ENCODE results near the gene CARHSP1. TPM values are rescaled to one million over a fixed set of nuclear protein-coding genes. Genes with fewer than 3 reads are reported as not detected.

Gene CARHSP1
- total RNA-seq, 3 donors from 2014 or later (not counting 1 experiment from before 2014, with no cell fraction given), result 59.0 to 70.0 (median 60.1) TPM

DNA sequence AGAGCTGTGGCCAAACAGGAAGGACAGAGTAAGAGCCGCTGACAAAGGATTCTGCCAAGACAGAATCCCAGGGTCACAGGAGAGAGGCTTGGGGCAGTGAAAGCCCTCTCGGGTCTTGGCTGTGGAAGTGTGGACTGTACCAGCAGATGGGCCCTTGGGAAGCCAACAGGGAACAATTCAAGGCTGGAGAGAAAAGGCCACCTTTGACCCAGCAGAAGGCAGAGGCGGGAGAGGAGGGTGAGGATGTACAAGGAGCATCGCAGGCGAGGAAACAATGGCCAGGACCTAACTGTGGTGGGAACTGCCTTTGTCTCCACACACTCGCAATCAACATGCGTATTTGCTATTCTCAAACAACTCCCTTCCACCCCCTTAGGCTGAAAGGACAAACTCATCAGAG, 15.7 kb downstream of the CARHSP1 start:
- Histone ChIP-seq H3K27me3 (ENCODE audit: control insufficient read depth, insufficient read depth, low read length) (no peaks in the 10 kb centered on the region), H3K4me3 (ENCODE audit: low read length) (no peak overlapping the region), H3K4me1 (ENCODE audit: control insufficient read depth, insufficient read depth, low read length) (peaks cover 6% of the 10 kb centered on the region), H3K9me3 (ENCODE audit: control insufficient read depth, insufficient read depth, low read length) (no peaks in the 10 kb centered on the region), H3K27ac (ENCODE audit: low read length) (no peak overlapping the region), H3K36me3 (ENCODE audit: control insufficient read depth, insufficient read depth, low read length) (peaks cover 41% of the 10 kb centered on the region)
- Mint-ChIP-seq H3K27ac (peak overlapping the region in 1 of 2 donors; percentile 53), H3K9me3 (no peaks in the 10 kb centered on the region), H3K4me3 (no peak overlapping the region), H3K4me1 (peaks cover 23 to 34% of the 10 kb centered on the region in 2 donors), H3K27me3 (ENCODE audit: low read depth in 2 of 2) (no peaks in the 10 kb centered on the region), H3K36me3 (no peaks in the 10 kb centered on the region)
- DNase-seq (no peak), ATAC-seq (no peak)
- WGBS (ENCODE audit: insufficient coverage), result 94% methylated on average over 7 of the region's 7 CpGs
- intact Hi-C loops (cut with micrococcal nuclease), result no loop called here
- TF ChIP-seq, protein P1, sequence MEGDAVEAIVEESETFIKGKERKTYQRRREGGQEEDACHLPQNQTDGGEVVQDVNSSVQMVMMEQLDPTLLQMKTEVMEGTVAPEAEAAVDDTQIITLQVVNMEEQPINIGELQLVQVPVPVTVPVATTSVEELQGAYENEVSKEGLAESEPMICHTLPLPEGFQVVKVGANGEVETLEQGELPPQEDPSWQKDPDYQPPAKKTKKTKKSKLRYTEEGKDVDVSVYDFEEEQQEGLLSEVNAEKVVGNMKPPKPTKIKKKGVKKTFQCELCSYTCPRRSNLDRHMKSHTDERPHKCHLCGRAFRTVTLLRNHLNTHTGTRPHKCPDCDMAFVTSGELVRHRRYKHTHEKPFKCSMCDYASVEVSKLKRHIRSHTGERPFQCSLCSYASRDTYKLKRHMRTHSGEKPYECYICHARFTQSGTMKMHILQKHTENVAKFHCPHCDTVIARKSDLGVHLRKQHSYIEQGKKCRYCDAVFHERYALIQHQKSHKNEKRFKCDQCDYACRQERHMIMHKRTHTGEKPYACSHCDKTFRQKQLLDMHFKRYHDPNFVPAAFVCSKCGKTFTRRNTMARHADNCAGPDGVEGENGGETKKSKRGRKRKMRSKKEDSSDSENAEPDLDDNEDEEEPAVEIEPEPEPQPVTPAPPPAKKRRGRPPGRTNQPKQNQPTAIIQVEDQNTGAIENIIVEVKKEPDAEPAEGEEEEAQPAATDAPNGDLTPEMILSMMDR (IDR thresholded peaks at IDR 0.05), result no peak

DNA sequence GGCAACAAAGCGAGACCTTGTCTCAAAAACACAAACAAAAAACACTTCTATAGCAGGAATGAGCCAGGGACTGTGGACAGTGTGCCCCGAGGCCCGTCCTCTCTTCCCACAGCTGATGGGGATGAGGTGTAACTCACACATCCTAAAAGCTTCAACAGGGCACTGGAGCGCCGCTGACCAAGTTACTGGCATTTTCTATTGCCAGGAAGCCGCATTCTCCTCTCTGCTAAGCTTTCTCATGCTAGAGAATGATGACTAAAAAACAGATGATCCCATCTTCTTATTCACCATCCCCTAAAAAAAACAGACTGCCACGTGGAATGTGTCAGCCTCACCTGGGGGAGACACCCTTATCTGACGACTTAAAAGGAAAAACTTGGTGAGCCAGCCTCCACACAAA, 16.3 kb downstream of the CARHSP1 start:
- Mint-ChIP-seq H3K4me3 (no peak overlapping the region), H3K4me1 (peaks cover 18 to 30% of the 10 kb centered on the region in 2 donors), H3K27ac (peak overlapping the region in 1 of 2 donors; percentile 53), H3K9me3 (no peaks in the 10 kb centered on the region), H3K36me3 (no peaks in the 10 kb centered on the region), H3K27me3 (ENCODE audit: low read depth in 2 of 2) (no peaks in the 10 kb centered on the region)
- Histone ChIP-seq H3K36me3 (ENCODE audit: control insufficient read depth, insufficient read depth, low read length) (peaks cover 40% of the 10 kb centered on the region), H3K27ac (ENCODE audit: low read length) (no peak overlapping the region), H3K4me3 (ENCODE audit: low read length) (no peak overlapping the region), H3K4me1 (ENCODE audit: control insufficient read depth, insufficient read depth, low read length) (peaks cover 6% of the 10 kb centered on the region), H3K9me3 (ENCODE audit: control insufficient read depth, insufficient read depth, low read length) (no peaks in the 10 kb centered on the region), H3K27me3 (ENCODE audit: control insufficient read depth, insufficient read depth, low read length) (no peaks in the 10 kb centered on the region)
- ATAC-seq (no peak), DNase-seq (no peak)
- TF ChIP-seq, protein P1 (IDR thresholded peaks at IDR 0.05), result no peak
- intact Hi-C loops (cut with micrococcal nuclease), result no loop called here
- WGBS (ENCODE audit: insufficient coverage), result 95% methylated on average over 8 of the region's 8 CpGs

DNA sequence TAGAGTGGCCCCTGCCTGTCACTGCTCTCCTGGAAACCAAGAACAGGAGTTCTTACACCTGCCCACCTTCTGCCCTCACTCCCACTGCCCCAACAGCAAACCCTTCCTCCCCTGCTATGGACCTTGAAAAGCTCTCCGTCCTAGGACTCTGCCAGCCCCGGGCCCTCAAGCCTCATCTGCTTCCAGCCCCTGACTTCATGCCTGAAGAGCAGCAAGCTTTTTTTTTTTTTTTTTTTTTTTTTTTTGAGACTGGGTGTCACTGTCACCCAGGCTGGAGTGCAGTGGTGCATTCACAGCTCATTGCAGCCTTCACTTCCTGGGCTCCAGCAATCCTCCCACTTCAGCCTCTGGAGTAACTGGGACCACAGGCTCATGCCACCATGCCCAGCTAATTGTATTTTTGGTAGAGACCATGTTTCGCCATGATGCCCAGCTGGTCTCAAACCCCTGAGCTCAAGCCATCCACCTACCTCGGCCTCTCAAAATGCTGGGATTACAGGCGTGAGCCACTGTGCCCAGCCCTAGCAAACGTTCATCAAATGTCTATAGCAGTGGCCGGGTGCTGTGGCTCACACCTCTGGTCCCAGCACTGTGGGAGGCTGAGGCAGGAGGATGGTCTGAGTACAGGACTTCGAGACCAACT, 16.9 kb downstream of the CARHSP1 start:
- Histone ChIP-seq H3K27ac (ENCODE audit: low read length) (no peak overlapping the region), H3K4me1 (ENCODE audit: control insufficient read depth, insufficient read depth, low read length) (peaks cover 6% of the 10 kb centered on the region), H3K36me3 (ENCODE audit: control insufficient read depth, insufficient read depth, low read length) (peaks cover 40% of the 10 kb centered on the region), H3K27me3 (ENCODE audit: control insufficient read depth, insufficient read depth, low read length) (no peaks in the 10 kb centered on the region), H3K4me3 (ENCODE audit: low read length) (no peak overlapping the region), H3K9me3 (ENCODE audit: control insufficient read depth, insufficient read depth, low read length) (no peaks in the 10 kb centered on the region)
- WGBS (ENCODE audit: insufficient coverage), result 92% methylated on average over 8 of the region's 8 CpGs
- peak overlapping the region; percentile 76 to 83 for H3K27ac Mint-ChIP-seq
- H3K27me3 Mint-ChIP-seq (ENCODE audit: low read depth in 2 of 2), result no peaks in the 10 kb centered on the region
- peaks cover 18 to 30% of the 10 kb centered on the region in 2 donors for H3K4me1 Mint-ChIP-seq
- TF ChIP-seq, protein P1 (IDR thresholded peaks at IDR 0.05), result no peak
- no peak overlapping the region for H3K4me3 Mint-ChIP-seq
- H3K9me3 Mint-ChIP-seq, result no peaks in the 10 kb centered on the region
- intact Hi-C loops (cut with micrococcal nuclease), result no loop called here
- H3K36me3 Mint-ChIP-seq, result no peaks in the 10 kb centered on the region
- DNase-seq (no peak), ATAC-seq (no peak)

Measured in natural killer cell (primary cell).